ENCODE data around the gene ZSCAN21.

DNA sequence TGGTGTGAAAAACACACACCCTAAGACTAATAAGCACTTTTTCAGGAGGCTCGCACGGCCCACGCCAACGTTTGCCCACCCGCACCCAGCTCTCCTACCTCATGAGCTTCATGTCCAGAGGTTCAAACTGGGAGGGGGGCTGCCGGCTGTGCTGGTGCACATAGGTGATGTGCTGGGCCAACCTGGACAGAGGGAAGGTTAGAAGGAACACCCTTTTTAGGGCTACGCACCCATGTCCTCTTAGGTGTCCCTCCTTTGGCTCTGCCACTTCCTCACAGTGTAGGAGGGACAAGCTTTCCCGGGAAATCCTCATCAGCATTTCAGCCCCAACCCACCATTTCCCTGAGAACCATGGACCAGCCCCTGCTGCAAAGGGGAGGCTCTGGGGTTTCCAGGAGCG lies 45.7 kb downstream of the ZSCAN21 start:
- TF ChIP-seq, protein P1, sequence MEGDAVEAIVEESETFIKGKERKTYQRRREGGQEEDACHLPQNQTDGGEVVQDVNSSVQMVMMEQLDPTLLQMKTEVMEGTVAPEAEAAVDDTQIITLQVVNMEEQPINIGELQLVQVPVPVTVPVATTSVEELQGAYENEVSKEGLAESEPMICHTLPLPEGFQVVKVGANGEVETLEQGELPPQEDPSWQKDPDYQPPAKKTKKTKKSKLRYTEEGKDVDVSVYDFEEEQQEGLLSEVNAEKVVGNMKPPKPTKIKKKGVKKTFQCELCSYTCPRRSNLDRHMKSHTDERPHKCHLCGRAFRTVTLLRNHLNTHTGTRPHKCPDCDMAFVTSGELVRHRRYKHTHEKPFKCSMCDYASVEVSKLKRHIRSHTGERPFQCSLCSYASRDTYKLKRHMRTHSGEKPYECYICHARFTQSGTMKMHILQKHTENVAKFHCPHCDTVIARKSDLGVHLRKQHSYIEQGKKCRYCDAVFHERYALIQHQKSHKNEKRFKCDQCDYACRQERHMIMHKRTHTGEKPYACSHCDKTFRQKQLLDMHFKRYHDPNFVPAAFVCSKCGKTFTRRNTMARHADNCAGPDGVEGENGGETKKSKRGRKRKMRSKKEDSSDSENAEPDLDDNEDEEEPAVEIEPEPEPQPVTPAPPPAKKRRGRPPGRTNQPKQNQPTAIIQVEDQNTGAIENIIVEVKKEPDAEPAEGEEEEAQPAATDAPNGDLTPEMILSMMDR (IDR thresholded peaks at IDR 0.05; ENCODE audit: insufficient read depth, low read depth, low read length): no peak
- TF ChIP-seq EZH2 (IDR thresholded peaks at IDR 0.05; ENCODE audit: insufficient read depth, low read length): no peak
